ENCODE results near the gene SLC39A5.

SLC39A5 gene

GRCh38 chr12:56219840-56220239 is 10.0 kb upstream of the SLC39A5 start:
- no peak for DNase-seq

DNA sequence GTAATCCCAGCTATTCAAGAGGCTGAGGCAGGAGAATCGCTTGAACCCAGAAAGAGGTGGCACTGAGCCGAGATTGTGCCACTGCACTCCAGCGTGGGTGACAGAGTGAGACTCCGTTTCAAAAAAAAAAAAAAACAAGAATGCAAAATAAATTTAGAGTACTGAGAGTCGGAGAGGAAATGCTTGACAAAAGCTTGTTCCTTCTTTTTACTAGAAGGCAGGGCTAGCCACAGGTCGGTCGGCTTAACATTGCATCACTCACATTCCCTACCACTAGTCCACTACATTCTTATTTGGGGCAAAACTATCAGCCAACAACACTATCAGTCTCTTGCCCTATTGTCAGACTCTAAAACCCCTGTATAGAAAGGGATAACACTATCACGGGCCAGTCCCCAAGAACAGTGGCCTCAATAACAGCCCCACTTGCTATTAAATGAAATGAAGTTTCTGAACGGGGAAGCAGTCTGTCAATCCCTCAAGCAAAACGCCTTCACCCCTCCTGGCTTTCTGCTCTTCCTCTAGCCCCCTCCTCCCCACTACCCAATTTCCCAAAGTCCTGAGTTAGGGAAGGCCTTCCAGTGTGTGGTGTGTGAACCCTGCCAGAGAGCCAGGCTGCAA is 9.1 kb upstream of the SLC39A5 start:
- DNase-seq = peak; percentile 64

DNA sequence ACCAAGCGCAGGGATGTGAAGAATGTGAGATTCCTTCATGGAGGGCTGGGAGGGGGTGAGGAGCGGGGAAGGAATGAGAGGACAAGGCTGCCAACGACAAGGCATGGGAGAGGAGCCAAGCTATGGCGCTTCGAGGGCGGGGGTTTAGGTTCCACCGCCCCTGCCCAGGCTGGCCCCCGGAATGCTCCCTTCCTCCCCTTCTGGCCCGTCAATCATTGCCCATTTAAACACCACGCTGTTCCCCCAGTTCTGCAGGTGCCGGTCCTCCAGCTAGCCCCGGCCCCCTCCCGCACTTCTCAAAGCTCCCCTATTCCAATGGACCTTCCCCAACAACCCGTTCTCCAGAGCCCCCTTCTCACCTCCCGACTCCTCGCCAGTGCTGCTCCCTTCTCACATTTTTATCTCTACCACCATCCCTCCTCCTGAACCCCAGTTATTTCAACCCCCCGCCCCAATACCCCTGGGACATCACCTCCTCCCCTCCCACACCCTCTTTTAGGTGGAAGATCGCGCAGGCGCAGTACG is 8.6 kb upstream of the SLC39A5 start:
- peak; percentile 82 for DNase-seq

DNA sequence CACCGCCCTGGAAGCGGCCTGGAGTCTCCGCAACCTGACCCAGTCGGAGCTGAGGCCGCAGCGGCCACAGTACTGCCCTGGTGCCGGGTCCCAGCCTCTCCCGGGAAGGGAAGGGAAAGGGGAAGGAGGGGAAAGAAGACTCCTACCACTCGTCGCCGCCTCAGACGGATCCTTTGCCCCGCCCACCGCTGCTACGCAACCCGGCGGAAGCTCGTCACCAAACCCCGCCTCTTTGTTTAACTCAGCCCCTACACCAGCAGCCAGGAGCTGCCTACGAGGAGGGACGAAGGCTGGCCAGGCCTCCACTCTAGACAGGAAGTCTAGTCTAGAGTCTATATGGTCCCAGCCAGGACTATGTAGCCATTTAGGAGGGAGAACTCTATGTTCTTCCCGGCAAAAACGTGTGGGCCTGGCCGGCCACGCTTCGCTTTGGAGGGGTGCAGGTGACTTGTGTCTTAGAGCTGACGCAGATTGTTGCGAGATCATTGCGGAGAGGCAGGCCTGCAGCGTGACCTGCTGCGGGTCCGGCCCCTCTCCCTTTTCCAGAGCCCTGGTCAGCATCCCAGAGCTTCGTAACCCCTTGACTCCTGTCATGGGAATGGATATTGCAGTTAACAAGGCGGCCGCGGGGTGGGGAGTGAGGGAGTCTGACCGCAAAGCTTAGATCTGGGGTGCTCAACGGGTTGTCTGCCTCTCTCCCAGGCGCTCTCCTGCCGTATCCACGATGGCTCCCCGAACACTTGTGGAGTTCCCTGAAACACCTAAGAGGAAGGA is 7.9 kb upstream of the SLC39A5 start, which contains the start of gene RNF41:
RNF41 (minus strand) TSS at position 166 of the 774 bp plus-strand sequence. CDS start 7,875 bp downstream, outside the sequence.
- DNase-seq = peak; percentile 98

DNA sequence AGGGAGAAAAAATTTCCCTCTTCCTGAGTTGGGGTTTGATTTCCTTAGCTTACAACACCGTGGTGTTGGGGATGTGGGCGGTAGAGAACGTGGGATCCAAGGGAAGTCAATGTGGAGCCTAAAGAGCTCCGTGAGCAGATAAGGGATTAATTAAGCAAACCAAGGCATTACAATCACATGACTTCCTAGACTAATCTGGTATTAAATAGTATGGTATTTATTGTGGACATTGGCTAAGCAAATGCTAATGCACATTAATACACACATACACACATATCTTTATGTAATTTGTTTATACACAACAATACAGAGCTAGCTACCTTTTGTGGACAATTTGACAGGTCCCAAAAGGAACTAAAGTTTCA is 7.3 kb upstream of the SLC39A5 start:
- no peak for DNase-seq

GRCh38 chr12:56223571-56224101 is 6.2 kb upstream of the SLC39A5 start:
- no peak for DNase-seq

- peak; percentile 99 for DNase-seq
Observed at GRCh38 chr12:56224102-56224701, 5.6 kb upstream of the SLC39A5 start, which contains the start of gene NABP2. Gene NABP2, plus strand, starts transcription at chr12:56224342. Its CDS starts 515 bp downstream, at chr12:56224857.

DNA sequence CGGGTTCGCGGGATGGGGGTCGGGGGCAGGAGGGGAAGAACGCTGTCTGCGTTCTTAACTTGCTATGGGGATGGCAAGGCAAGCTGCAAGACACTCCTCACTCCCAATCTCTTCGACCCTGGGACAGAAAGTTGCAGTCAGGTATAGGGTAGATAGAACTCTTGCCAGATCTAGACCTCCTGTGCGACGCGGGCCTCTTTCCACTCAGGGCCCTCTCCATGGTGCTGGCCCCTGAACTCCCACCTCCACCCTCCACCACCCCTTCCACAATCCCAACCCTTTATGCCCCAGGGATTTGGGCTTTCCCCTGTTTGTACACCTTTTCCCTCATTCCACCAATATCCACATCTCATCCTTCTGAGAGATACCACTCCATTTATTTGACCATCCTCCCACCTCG is 4.9 kb upstream of the SLC39A5 start:
- no peak for DNase-seq

GRCh38 chr12:56229082-56229481 is 769 bp upstream of the SLC39A5 start:
- no peak for DNase-seq

- no peak for DNase-seq
Observed at GRCh38 chr12:56230432-56231183, 757 bp downstream of the SLC39A5 start.

- no peak for DNase-seq
Observed at GRCh38 chr12:56231184-56231582, 1.3 kb downstream of the SLC39A5 start.

- no peak for DNase-seq
Observed at GRCh38 chr12:56234746-56235436, 5.0 kb downstream of the SLC39A5 start.

DNA sequence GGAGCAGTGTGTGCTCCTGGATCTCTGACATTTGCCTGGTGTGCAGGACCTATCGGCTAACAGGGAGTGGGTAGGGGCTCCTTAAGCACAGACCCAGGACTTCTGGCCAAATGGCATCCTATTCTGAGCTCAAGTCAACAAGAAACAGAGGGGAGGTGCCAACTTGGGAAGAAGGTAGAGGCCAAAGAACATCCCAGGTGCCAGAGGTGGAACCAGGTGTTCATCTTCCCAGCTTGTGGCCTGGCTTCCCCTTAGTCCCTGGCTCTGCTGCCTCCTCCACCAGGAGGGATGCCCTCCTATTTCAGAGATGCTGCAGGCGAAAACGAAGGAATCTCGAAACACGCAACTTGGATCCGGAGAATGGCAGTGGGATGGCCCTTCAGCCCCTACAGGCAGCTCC is 6.2 kb downstream of the SLC39A5 start:
- DNase-seq = no peak

- no peak for DNase-seq
Observed at GRCh38 chr12:56236985-56237384, 7.1 kb downstream of the SLC39A5 start.

- no peak for DNase-seq
Observed at GRCh38 chr12:56237552-56237951, 7.7 kb downstream of the SLC39A5 start.

- DNase-seq = no peak
Observed at GRCh38 chr12:56241424-56242303, 11.8 kb downstream of the SLC39A5 start.

GRCh38 chr12:56242986-56243385 is 13.1 kb downstream of the SLC39A5 start:
- no peak for DNase-seq

GRCh38 chr12:56243731-56244181 is 13.9 kb downstream of the SLC39A5 start:
- no peak for DNase-seq

GRCh38 chr12:56244494-56244893 is 14.6 kb downstream of the SLC39A5 start:
- DNase-seq = no peak

DNA sequence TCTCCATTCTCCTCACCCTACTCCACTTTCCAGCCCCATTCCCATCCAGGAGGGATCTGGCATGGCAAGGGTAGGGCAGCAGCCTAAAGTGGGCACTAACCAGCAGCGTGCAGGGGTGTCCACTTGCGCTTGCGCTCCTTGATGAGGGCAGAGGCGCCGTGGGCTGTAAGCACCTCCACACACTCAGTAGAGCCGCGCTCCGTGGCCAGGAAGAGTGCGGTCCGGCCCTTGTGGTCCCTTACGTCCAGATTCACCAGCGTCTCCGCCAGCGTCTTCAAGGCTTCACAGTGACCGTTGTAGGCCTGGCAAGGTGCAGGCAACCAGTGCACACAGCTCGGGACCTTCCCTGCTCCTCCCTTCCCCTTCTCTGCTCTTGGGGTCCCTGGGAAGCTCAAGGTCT is 18.1 kb downstream of the SLC39A5 start:
- no peak for DNase-seq

GRCh38 chr12:56248711-56249110 is 18.9 kb downstream of the SLC39A5 start:
- DNase-seq = no peak
